HepG2 (cell line): ENCODE measurements around the gene UTP20.

Experiments
- EP300 ChIP-seq, 3 experiments: sonication (generic) in 1 of 3; formaldehyde crosslinking in 1 of 3; IDR thresholded peaks; 2 replicates each; pipeline versions ENCODE4 v1.5.1 to v1.6.1; 2011 to 2020; ENCODE audit warnings: low read depth in 2 of 3, low read length in 2 of 3, borderline replicate concordance in 1 of 3, improper control_type of control experiment in 1 of 3, mild to moderate bottlenecking in 1 of 3, missing genetic modification reagents in 1 of 3, moderate library complexity in 1 of 3
- HBP1 ChIP-seq: IDR thresholded peaks from 2 replicates; pipeline ENCODE4 v1.6.1; 2016; ENCODE audit warnings: low read depth, control low read depth
- POLR2A ChIP-seq, 2 experiments: IDR thresholded peaks; 2 replicates each; pipeline ENCODE4 v1.6.1; 2011; ENCODE audit warnings: low read depth in 2 of 2, low read length in 2 of 2, mild to moderate bottlenecking in 1 of 2, moderate library complexity in 1 of 2; ENCODE audit not compliant: insufficient read depth in 1 of 2
- POLR2AphosphoS5 ChIP-seq: IDR thresholded peaks from 2 replicates; pipeline ENCODE4 v1.6.1; 2012; ENCODE audit warnings: low read depth, low read length
- SIN3A ChIP-seq: IDR thresholded peaks from 2 replicates; pipeline ENCODE4 v1.6.1; 2011; ENCODE audit warnings: low read depth, mild to moderate bottlenecking, control low read depth, low read length, borderline replicate concordance
- SMC3 ChIP-seq: IDR thresholded peaks from 2 replicates; pipeline ENCODE4 v1.6.1; 2011; ENCODE audit warnings: low read length, improper control_type of control experiment
- TAF1 ChIP-seq: sonication (generic); formaldehyde crosslinking; IDR thresholded peaks from 2 replicates; pipeline ENCODE4 v1.4.0; 2020; ENCODE audit warnings: missing genetic modification reagents
- ZBTB34 ChIP-seq: sonication (generic); formaldehyde crosslinking; IDR thresholded peaks from 2 replicates; pipeline ENCODE4 v1.8.0; 2022; ENCODE audit warnings: mild to moderate bottlenecking, missing genetic modification reagents
- ZFP1 ChIP-seq: IDR thresholded peaks from 2 replicates; pipeline ENCODE4 v1.6.1; 2016
- ZNF274 ChIP-seq: sonication (generic); formaldehyde crosslinking; IDR thresholded peaks from 2 replicates; pipeline ENCODE4 v1.5.1; 2020; ENCODE audit warnings: mild to moderate bottlenecking, missing genetic modification reagents
- TF ChIP-seq, protein P1 (sequence below): sonication (generic); formaldehyde crosslinking; IDR thresholded peaks from 2 replicates; pipeline ENCODE4 v1.5.0; 2020; ENCODE audit warnings: mild to moderate bottlenecking, missing genetic modification reagents, moderate library complexity

DNA sequence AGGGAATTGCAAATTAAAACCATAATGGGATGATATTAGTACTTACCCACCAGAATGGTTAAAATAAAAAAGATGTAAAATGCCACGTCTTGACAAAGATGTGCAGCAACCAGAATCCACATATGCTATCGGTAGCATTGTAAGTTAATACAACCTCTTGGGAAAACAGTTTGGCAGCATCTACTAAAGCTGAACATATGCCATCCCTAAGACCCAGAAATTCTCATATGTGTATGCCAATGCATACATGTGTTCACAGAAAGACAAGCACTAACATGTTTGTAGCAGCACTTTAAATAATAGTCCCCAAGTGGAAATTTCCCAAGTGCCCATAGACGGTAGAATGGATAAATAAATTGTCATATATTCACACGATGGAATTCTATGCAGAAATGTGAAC lies 41.6 kb upstream of the UTP20 start:
- TF ChIP-seq POLR2AphosphoS5 = no peak
- TF ChIP-seq, protein P1, sequence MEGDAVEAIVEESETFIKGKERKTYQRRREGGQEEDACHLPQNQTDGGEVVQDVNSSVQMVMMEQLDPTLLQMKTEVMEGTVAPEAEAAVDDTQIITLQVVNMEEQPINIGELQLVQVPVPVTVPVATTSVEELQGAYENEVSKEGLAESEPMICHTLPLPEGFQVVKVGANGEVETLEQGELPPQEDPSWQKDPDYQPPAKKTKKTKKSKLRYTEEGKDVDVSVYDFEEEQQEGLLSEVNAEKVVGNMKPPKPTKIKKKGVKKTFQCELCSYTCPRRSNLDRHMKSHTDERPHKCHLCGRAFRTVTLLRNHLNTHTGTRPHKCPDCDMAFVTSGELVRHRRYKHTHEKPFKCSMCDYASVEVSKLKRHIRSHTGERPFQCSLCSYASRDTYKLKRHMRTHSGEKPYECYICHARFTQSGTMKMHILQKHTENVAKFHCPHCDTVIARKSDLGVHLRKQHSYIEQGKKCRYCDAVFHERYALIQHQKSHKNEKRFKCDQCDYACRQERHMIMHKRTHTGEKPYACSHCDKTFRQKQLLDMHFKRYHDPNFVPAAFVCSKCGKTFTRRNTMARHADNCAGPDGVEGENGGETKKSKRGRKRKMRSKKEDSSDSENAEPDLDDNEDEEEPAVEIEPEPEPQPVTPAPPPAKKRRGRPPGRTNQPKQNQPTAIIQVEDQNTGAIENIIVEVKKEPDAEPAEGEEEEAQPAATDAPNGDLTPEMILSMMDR (CRISPR knock-in tag) = no peak
- TF ChIP-seq HBP1 (CRISPR knock-in tag) = no peak
- no peak for TF ChIP-seq SIN3A
- TF ChIP-seq ZNF274 (CRISPR knock-in tag) = no peak
- no peak for TF ChIP-seq ZFP1 (CRISPR knock-in tag)
- TF ChIP-seq SMC3 = no peak
- no peak for TF ChIP-seq POLR2A (IDR thresholded peaks at IDR 0.05; ENCODE audit: insufficient read depth in 1 of 2, low read depth in 2 of 2, low read length in 2 of 2)
- TF ChIP-seq TAF1 (CRISPR knock-in tag) = no peak
- TF ChIP-seq ZBTB34 (CRISPR knock-in tag) = no peak
- no peak for TF ChIP-seq EP300 (IDR thresholded peaks at IDR 0.05; ENCODE audit: low read depth in 2 of 2, low read length in 2 of 2)
- no peak for TF ChIP-seq EP300 (CRISPR knock-in tag; IDR thresholded peaks at IDR 0.05; ENCODE audit: borderline replicate concordance)
